ENCODE results near the gene ARF6. TPM values are rescaled to one million over a fixed set of nuclear protein-coding genes. Genes with fewer than 3 reads are reported as not detected.

ARF6 gene
- total RNA-seq, 4 donors from 2014 or later = 35.4 to 85.0 (median 45.9) TPM

DNA sequence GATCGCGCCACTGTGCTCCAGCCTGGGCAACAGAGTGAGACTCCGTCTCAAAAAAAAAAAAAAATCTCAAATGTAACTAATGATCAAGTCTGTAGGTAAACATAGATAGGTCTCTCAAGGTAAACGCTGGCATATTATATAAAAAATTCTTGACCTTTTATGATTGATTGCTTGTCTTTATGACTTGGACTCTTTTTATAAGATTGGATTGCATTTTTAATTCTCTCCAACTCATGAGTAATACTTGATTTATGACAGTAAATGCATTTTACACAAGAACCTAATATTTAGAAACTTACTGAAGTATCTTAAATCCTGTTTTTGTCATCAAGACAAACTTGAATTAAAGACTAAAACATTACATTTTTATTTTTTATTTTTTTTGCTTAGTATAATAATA, 16.1 kb downstream of the ARF6 start:
- ATAC-seq (ENCODE audit: low FRiP score) = no peak

GRCh38 chr14:49915085-49915484, 22.2 kb downstream of the ARF6 start:
- TF ChIP-seq, protein P1, sequence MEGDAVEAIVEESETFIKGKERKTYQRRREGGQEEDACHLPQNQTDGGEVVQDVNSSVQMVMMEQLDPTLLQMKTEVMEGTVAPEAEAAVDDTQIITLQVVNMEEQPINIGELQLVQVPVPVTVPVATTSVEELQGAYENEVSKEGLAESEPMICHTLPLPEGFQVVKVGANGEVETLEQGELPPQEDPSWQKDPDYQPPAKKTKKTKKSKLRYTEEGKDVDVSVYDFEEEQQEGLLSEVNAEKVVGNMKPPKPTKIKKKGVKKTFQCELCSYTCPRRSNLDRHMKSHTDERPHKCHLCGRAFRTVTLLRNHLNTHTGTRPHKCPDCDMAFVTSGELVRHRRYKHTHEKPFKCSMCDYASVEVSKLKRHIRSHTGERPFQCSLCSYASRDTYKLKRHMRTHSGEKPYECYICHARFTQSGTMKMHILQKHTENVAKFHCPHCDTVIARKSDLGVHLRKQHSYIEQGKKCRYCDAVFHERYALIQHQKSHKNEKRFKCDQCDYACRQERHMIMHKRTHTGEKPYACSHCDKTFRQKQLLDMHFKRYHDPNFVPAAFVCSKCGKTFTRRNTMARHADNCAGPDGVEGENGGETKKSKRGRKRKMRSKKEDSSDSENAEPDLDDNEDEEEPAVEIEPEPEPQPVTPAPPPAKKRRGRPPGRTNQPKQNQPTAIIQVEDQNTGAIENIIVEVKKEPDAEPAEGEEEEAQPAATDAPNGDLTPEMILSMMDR (IDR thresholded peaks at IDR 0.05) = no peak
- DNase-seq (ENCODE audit: low spot score) (no peak), ATAC-seq (ENCODE audit: low FRiP score) (no peak)

More for the DNA sequence above, 16.1 kb downstream of the ARF6 start:
- DNase-seq (ENCODE audit: low spot score) = no peak
- TF ChIP-seq, protein P1 (IDR thresholded peaks at IDR 0.05) = no peak

- DNase-seq (ENCODE audit: low spot score) (no peak), ATAC-seq (ENCODE audit: low FRiP score) (no peak)
- TF ChIP-seq, protein P1 (IDR thresholded peaks at IDR 0.05) = no peak
Observed at GRCh38 chr14:49918706-49919105, 25.8 kb downstream of the ARF6 start.

- no peak for ATAC-seq (ENCODE audit: low FRiP score)
- TF ChIP-seq, protein P1 (IDR thresholded peaks at IDR 0.05) = no peak
- DNase-seq (ENCODE audit: low spot score) = no peak
Observed at GRCh38 chr14:49919825-49920659, 27.2 kb downstream of the ARF6 start.

DNA sequence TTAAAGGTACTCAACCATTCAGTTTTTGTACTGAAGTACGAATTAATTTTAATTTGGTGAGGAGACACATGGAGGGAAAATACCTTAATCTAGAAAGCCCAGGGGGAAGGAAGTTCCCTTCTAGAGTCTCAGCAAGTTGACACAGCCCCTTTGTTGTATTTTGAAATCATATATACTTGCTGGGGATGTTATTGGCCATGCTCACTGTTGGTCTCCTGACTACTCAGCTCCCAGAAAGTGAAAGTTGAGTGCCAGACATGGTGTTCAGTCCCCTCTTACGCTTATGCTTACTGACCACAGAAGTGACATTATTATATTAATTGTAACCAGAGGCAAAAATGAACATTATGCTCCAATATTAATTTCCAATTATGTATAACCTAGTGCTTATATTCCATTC, 28.1 kb downstream of the ARF6 start:
- DNase-seq (ENCODE audit: low spot score) (no peak), ATAC-seq (ENCODE audit: low FRiP score) (no peak)
- TF ChIP-seq, protein P1 (IDR thresholded peaks at IDR 0.05) = no peak

DNA sequence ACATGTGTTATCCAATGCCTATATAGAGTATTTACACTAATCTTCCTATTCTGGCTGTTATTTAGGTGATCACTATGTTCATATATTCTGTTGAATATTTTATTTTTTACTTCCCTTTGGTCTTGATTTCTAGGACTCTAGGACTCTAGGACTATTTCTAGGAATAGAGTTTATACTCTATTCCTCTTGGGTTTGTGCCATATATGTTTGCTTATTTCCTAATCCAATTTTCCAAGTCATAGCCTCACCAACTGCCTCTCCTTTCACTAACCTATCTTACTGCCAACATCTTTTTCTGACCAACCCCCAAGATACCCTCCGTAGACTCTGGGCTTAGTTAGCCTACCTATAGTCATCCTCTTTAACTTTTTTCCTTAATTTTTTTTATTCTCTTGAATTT, 28.5 kb downstream of the ARF6 start:
- TF ChIP-seq, protein P1 (IDR thresholded peaks at IDR 0.05) = no peak
- ATAC-seq (ENCODE audit: low FRiP score) = no peak

DNA sequence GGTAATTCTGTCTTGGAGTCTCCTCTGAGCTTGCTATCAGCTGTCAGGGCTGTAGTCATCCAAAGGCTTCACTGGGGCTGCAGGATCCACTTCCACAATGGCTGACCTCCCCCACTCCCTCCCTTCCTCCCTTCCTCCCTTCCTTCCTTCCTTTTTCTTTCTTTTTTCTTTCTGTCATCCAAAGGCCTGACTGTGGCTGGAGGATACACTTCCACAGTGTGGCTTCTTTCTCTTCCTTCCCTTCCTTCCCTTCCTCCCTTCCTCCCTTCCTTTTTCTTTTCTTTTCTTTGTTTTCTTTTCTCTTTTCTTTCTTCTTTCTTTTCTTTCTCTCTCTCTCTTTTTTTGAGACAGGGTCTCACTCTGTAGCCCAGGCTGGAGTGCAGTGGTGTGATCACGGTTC, 30.6 kb downstream of the ARF6 start:
- ATAC-seq (ENCODE audit: low FRiP score) = no peak
- DNase-seq (ENCODE audit: low spot score) = no peak
- TF ChIP-seq, protein P1 (IDR thresholded peaks at IDR 0.05) = no peak

More for the DNA sequence above, 28.5 kb downstream of the ARF6 start:
- DNase-seq (ENCODE audit: low spot score) = no peak

Measured in omental fat pad (tissue), 4 donors.